ENCODE data around the gene DESI1.

DNA sequence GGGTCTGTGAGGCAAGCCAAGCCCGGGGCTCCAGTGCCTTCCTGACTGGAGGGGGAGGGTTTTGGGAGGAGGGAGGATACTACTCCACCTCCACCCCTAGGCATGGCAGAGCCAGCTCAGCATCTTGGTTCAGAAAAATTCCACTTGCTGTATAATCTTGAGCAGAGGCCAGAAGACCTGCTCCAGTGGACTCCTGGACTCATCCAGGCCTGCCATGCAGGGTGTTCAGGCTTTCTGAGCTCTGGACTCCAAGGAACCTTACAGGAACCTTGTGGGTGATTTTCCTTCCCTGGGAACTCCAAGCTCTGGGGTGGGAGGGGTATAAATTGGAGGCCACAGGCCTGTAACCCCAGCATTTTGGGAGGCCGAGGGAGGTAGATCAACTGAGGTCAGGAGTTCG lies 50.6 kb downstream of the DESI1 start:
- TF ChIP-seq CTCF (IDR thresholded peaks at IDR 0.05 in 2 of 3, conservative IDR thresholded peaks at IDR 0.05 in 1 of 3; ENCODE audit: borderline replicate concordance in 1 of 3, insufficient read depth in 1 of 3, low read depth in 2 of 3, low read length in 2 of 3) (no peak), EGR1 (IDR thresholded peaks at IDR 0.05; ENCODE audit: low read depth) (no peak), POLR2A (IDR thresholded peaks at IDR 0.05; ENCODE audit: borderline replicate concordance, extremely low read depth, insufficient read depth, insufficient read length) (no peak), CEBPB (IDR thresholded peaks at IDR 0.05; ENCODE audit: low read depth) (no peak), YY1 (IDR thresholded peaks at IDR 0.05; ENCODE audit: extremely low read depth, insufficient replicate concordance, low read depth, low read length) (no peak)
- TF ChIP-seq, protein P1, sequence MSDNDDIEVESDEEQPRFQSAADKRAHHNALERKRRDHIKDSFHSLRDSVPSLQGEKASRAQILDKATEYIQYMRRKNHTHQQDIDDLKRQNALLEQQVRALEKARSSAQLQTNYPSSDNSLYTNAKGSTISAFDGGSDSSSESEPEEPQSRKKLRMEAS (IDR thresholded peaks at IDR 0.05) = no peak
- TF ChIP-seq, protein P2, sequence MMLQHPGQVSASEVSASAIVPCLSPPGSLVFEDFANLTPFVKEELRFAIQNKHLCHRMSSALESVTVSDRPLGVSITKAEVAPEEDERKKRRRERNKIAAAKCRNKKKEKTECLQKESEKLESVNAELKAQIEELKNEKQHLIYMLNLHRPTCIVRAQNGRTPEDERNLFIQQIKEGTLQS (IDR thresholded peaks at IDR 0.05) = no peak

Data from HCT116 (cell line).